Stimulated activated CD4-positive, alpha-beta T cell treated with anti-CD3 and anti-CD28 coated beads, Interleukin-1b, Interleukin-23, amount 100 ng/mL, for 24 hours (primary cell): ENCODE results near the gene SLC10A7.

Experiments
- DNase-seq, 4 experiments: peaks; one replicate each; pipeline ENCODE4 v3.0.0-alpha.2; 2020; ENCODE audit warnings: low read depth in 4 of 4, low spot score in 1 of 4

SLC10A7 gene

GRCh38 chr4:146315184-146315583 lies 206.6 kb downstream of the SLC10A7 start:
- no peak for DNase-seq

- DNase-seq, result no peak
Measured at GRCh38 chr4:146311238-146311970, 210.3 kb downstream of the SLC10A7 start.

- DNase-seq, result no peak
Measured at GRCh38 chr4:146310319-146311021, 211.3 kb downstream of the SLC10A7 start.

GRCh38 chr4:146308951-146309350 lies 212.8 kb downstream of the SLC10A7 start:
- no peak for DNase-seq

- DNase-seq, result no peak
Measured at GRCh38 chr4:146302822-146303221, 218.9 kb downstream of the SLC10A7 start.

GRCh38 chr4:146299607-146300006 lies 222.1 kb downstream of the SLC10A7 start:
- DNase-seq, result no peak

GRCh38 chr4:146294776-146295175 lies 227.0 kb downstream of the SLC10A7 start:
- DNase-seq, result no peak

- no peak for DNase-seq
Measured at GRCh38 chr4:146292508-146292907, 229.2 kb downstream of the SLC10A7 start.

- DNase-seq, result no peak
Measured at GRCh38 chr4:146291313-146291712, 230.4 kb downstream of the SLC10A7 start.

- no peak for DNase-seq
Measured at GRCh38 chr4:146288193-146288592, 233.5 kb downstream of the SLC10A7 start.

- DNase-seq, result no peak
Measured at GRCh38 chr4:146285037-146285436, 236.7 kb downstream of the SLC10A7 start.

GRCh38 chr4:146283758-146284651 lies 237.7 kb downstream of the SLC10A7 start:
- no peak for DNase-seq

GRCh38 chr4:146282657-146283056 lies 239.1 kb downstream of the SLC10A7 start:
- DNase-seq, result no peak

GRCh38 chr4:146278986-146279385 lies 242.8 kb downstream of the SLC10A7 start:
- no peak for DNase-seq

- no peak for DNase-seq
Measured at GRCh38 chr4:146275370-146275769, 246.4 kb downstream of the SLC10A7 start.

GRCh38 chr4:146274774-146275173 lies 247.0 kb downstream of the SLC10A7 start:
- DNase-seq, result no peak

- DNase-seq, result no peak
Measured at GRCh38 chr4:146273204-146273901, 248.4 kb downstream of the SLC10A7 start.

GRCh38 chr4:146271466-146271865 lies 250.3 kb downstream of the SLC10A7 start:
- DNase-seq, result no peak

- no peak for DNase-seq
Measured at GRCh38 chr4:146269228-146269653, 252.5 kb downstream of the SLC10A7 start.

- DNase-seq, result no peak
Measured at GRCh38 chr4:146267826-146268225, 253.9 kb downstream of the SLC10A7 start.

GRCh38 chr4:146265950-146266490 lies 255.7 kb downstream of the SLC10A7 start:
- no peak for DNase-seq
